H1 (cell line): Measurements from ENCODE around the gene TASP1. TPM values are rescaled to one million over a fixed set of nuclear protein-coding genes. Genes with fewer than 3 reads are reported as not detected.
"Not testable (repeated sequence)": the region's sequence is repeated elsewhere in the genome, so short reads cannot be mapped to it uniquely, and the experiment has no call there.

ENCODE experiments used
- CTCF ChIA-PET: fragments of 300-600 bp; sonication (Branson Sonifier 250); formaldehyde crosslinking; loops from one replicate; lab custom pipeline; 2021; ENCODE audit not compliant: partially characterized antibody; lab: Charles Lee
- POLR2A ChIA-PET: fragments of 300-600 bp; sonication (Branson Sonifier 250); formaldehyde crosslinking; loops from one replicate; lab custom pipeline; 2021; ENCODE audit warnings: inconsistent platforms; ENCODE audit not compliant: partially characterized antibody; lab: Charles Lee
- DNase-seq, 2 experiments: peaks; one replicate each; pipeline versions ENCODE4 v3.0.0 to v3.0.0-alpha.2; 2010 to 2022; ENCODE audit warnings: low spot score in 2 of 2, low read depth in 1 of 2, mixed read lengths in 1 of 2
- FAIRE-seq: peaks from 2 replicates; lab custom pipeline; 2011; peaks lifted over from hg19 to GRCh38; lab: Jason Lieb, UNC
- H2AFZ ChIP-seq: 2 replicates; pipeline ENCODE4 v1.8.1; 2012; ENCODE audit warnings: low read length, inconsistent platforms
- H2AK5ac ChIP-seq: 2 replicates; pipeline ENCODE4 v1.6.1; 2013; ENCODE audit warnings: low read depth, low read length
- H2BK120ac ChIP-seq: replicated peaks from 2 replicates; pipeline ENCODE3; 2013; ENCODE audit warnings: low read depth, low read length, inconsistent platforms
- H2BK12ac ChIP-seq: 2 replicates; pipeline ENCODE4 v1.6.1; 2013; ENCODE audit warnings: low read depth, low read length
- H2BK15ac ChIP-seq: 2 replicates; pipeline ENCODE4 v1.6.1; 2013; ENCODE audit warnings: low read length
- H2BK20ac ChIP-seq: 2 replicates; pipeline ENCODE4 v1.6.1; 2013; ENCODE audit warnings: low read length
- H2BK5ac ChIP-seq: 2 replicates; pipeline ENCODE4 v1.6.1; 2013; ENCODE audit warnings: low read depth, low read length
- H3K14ac ChIP-seq: 2 replicates; pipeline ENCODE4 v1.6.1; 2013; ENCODE audit warnings: inconsistent platforms; ENCODE audit not compliant: insufficient read length
- H3K18ac ChIP-seq: 2 replicates; pipeline ENCODE4 v1.6.1; 2013; ENCODE audit warnings: low read length; ENCODE audit errors: extremely low read depth
- H3K23ac ChIP-seq: 2 replicates; pipeline ENCODE4 v1.6.1; 2013; ENCODE audit warnings: inconsistent platforms; ENCODE audit not compliant: insufficient read length
- H3K23me2 ChIP-seq: 2 replicates; pipeline ENCODE4 v1.6.1; 2013; ENCODE audit warnings: low read depth, low read length
- H3K27ac ChIP-seq: 2 replicates; pipeline ENCODE4 v1.6.1; 2011; ENCODE audit warnings: low read depth, low read length, inconsistent platforms
- H3K27me3 ChIP-seq, 4 experiments: replicated peaks in 1 of 4; 1 replicate in 1 of 4; 2 replicates in 3 of 4; pipeline versions ENCODE4 v1.6.1 to v1.8.1; 2011 to 2013; ENCODE audit warnings: low read length in 3 of 4, mild to moderate bottlenecking in 3 of 4, inconsistent platforms in 2 of 4, mixed read lengths in 2 of 4, moderate library complexity in 1 of 4; ENCODE audit not compliant: control insufficient read depth in 3 of 4, insufficient read depth in 3 of 4; ENCODE audit errors: extremely low read depth in 1 of 4
- H3K36me3 ChIP-seq, 4 experiments: 2 replicates each; pipeline versions ENCODE4 v1.6.1 to v1.8.1; 2011 to 2013; ENCODE audit warnings: mild to moderate bottlenecking in 4 of 4, low read length in 3 of 4, moderate library complexity in 2 of 4, control low read depth in 1 of 4, inconsistent platforms in 1 of 4; ENCODE audit not compliant: insufficient read depth in 4 of 4, control insufficient read depth in 2 of 4
- H3K4ac ChIP-seq: replicated peaks from 2 replicates; pipeline ENCODE3; 2013; ENCODE audit warnings: low read length, low read depth, mixed read lengths, inconsistent platforms; ENCODE audit not compliant: insufficient read length
- H3K4me1 ChIP-seq, 4 experiments: replicated peaks in 1 of 4; 1 replicate in 1 of 4; 2 replicates in 3 of 4; pipeline versions ENCODE4 v1.6.1 to v1.8.1; 2011 to 2013; ENCODE audit warnings: low read length in 3 of 4, inconsistent platforms in 2 of 4, mixed read lengths in 1 of 4; ENCODE audit not compliant: insufficient read depth in 4 of 4, control insufficient read depth in 3 of 4
- H3K4me2 ChIP-seq, 2 experiments: 2 replicates each; pipeline versions ENCODE4 v1.6.1 to v1.8.1; 2011 to 2013; ENCODE audit warnings: low read depth in 2 of 2, low read length in 2 of 2, control low read depth in 1 of 2, inconsistent platforms in 1 of 2, mild to moderate bottlenecking in 1 of 2; ENCODE audit not compliant: insufficient read depth in 1 of 2
- H3K4me3 ChIP-seq, 4 experiments: fragments of 200-600, 300-600 bp in 1 of 4; sonication (generic), shearing (Covaris generic), sonication (Bioruptor Twin) in 1 of 4; 2 replicates each; pipeline versions ENCODE4 v1.5.1 to v1.8.1; 2011 to 2016; ENCODE audit warnings: low read length in 4 of 4, low read depth in 3 of 4, control low read depth in 2 of 4, inconsistent platforms in 2 of 4, mild to moderate bottlenecking in 2 of 4, mixed read lengths in 1 of 4, moderate library complexity in 1 of 4; ENCODE audit not compliant: insufficient read depth in 2 of 4; ENCODE audit errors: extremely low read depth in 1 of 4
- H3K56ac ChIP-seq: replicated peaks from 2 replicates; pipeline ENCODE3; 2013; ENCODE audit warnings: low read depth, mild to moderate bottlenecking, mixed read lengths, low read length, inconsistent platforms; ENCODE audit not compliant: insufficient read length
- H3K79me1 ChIP-seq: 2 replicates; pipeline ENCODE4 v1.6.1; 2013; ENCODE audit warnings: low read depth, low read length, control low read depth
- H3K79me2 ChIP-seq, 2 experiments: 2 replicates each; pipeline versions ENCODE4 v1.6.1 to v1.8.1; 2012 to 2013; ENCODE audit warnings: low read length in 2 of 2, mild to moderate bottlenecking in 2 of 2, inconsistent platforms in 1 of 2; ENCODE audit not compliant: insufficient read depth in 2 of 2, control insufficient read depth in 1 of 2
- H3K9ac ChIP-seq, 4 experiments: replicated peaks in 1 of 4; 1 replicate in 1 of 4; 2 replicates in 3 of 4; pipeline versions ENCODE4 v1.6.1 to v1.8.1; 2011 to 2013; ENCODE audit warnings: low read depth in 3 of 4, low read length in 3 of 4, control low read depth in 2 of 4, mild to moderate bottlenecking in 2 of 4, moderate library complexity in 2 of 4, inconsistent platforms in 1 of 4; ENCODE audit errors: extremely low read depth in 1 of 4
- H3K9me3 ChIP-seq, 2 experiments: 2 replicates each; pipeline versions ENCODE4 v1.6.1 to v1.8.1; 2012 to 2013; ENCODE audit warnings: mild to moderate bottlenecking in 2 of 2, moderate library complexity in 2 of 2, control low read depth in 1 of 2, inconsistent platforms in 1 of 2, low read depth in 1 of 2, low read length in 1 of 2, mixed read lengths in 1 of 2; ENCODE audit not compliant: insufficient read depth in 2 of 2
- H4K20me1 ChIP-seq, 2 experiments: replicated peaks in 1 of 2; 2 replicates each; pipeline versions ENCODE3 to v1.8.1; 2011 to 2013; ENCODE audit warnings: inconsistent platforms in 2 of 2, low read length in 2 of 2, mild to moderate bottlenecking in 1 of 2; ENCODE audit not compliant: insufficient read depth in 2 of 2, control insufficient read depth in 1 of 2
- H4K5ac ChIP-seq: 2 replicates; pipeline ENCODE4 v1.6.1; 2013; ENCODE audit warnings: low read length, low read depth, mixed read lengths, inconsistent platforms; ENCODE audit not compliant: insufficient read length
- H4K8ac ChIP-seq: 2 replicates; pipeline ENCODE4 v1.8.0; 2013; ENCODE audit warnings: mild to moderate bottlenecking, moderate library complexity, low read length, inconsistent platforms; ENCODE audit not compliant: insufficient read depth; ENCODE audit errors: extremely low read depth
- H4K91ac ChIP-seq: replicated peaks from 2 replicates; pipeline ENCODE3; 2013; ENCODE audit warnings: low read length, mixed read lengths, inconsistent platforms; ENCODE audit not compliant: insufficient read length
- WGBS, 2 experiments: shearing (Covaris generic) in 1 of 2; methylation state at CpG; one replicate each; pipeline versions ENCODE4 v1.1.6 to v1.1.7; 2013 to 2015; ENCODE audit warnings: low lambda C conversion rate in 2 of 2, mixed read lengths in 2 of 2, inconsistent platforms in 1 of 2, low coverage in 1 of 2, missing lambda C conversion rate in 1 of 2; ENCODE audit not compliant: insufficient replicate concordance in 2 of 2, insufficient coverage in 1 of 2, insufficient read length in 1 of 2; ENCODE audit errors: extremely low coverage in 1 of 2, missing lambda C conversion rate in 1 of 2; 5-methylcytosine and 5-hydroxymethylcytosine counted together
- polyA plus RNA-seq, 7 experiments: library from polyadenylated mRNA; depleted of rRNA in 3 of 7; stranded (reverse) in 5 of 7; unstranded in 2 of 7; fragments of >200 nt in 5 of 7; fragments of 200-250 nt in 2 of 7; gene quantifications; 1 replicate in 5 of 7; 2 replicates in 1 of 7; 4 replicates in 1 of 7; pipeline versions ENCODE4 v1.2.1 to v1.2.3, GENCODE V29; 2011 to 2013; ENCODE audit warnings: missing spikeins in 2 of 7, mixed read lengths in 2 of 7
- total RNA-seq: library from RNA; stranded (reverse); fragmentation: NEBNext Ultra II Directional; extraction: Animal tissue kit (Norgen Biotek cat#: 25700); gene quantifications from 2 replicates; pipeline ENCODE4 v1.2.1, GENCODE V29; 2021

The TASP1 gene
- total and polyA plus RNA-seq, 2 of the 8 experiments (the other 6 are each of a cell fraction or from before 2014, with no cell fraction given): 4.5 to 10.9 TPM

- H3K79me2 ChIP-seq, FAIRE-seq, POLR2A ChIA-PET, H3K23ac ChIP-seq, H3K9ac ChIP-seq, H2BK120ac ChIP-seq, H4K8ac ChIP-seq, H3K14ac ChIP-seq, H3K4me3 ChIP-seq, H2BK12ac ChIP-seq, H3K4ac ChIP-seq, H3K23me2 ChIP-seq, H3K79me1 ChIP-seq, H3K27me3 ChIP-seq, H3K56ac ChIP-seq, H2AFZ ChIP-seq, H2BK15ac ChIP-seq, DNase-seq, H3K4me2 ChIP-seq, H3K18ac ChIP-seq, H2BK20ac ChIP-seq, H3K36me3 ChIP-seq, H2BK5ac ChIP-seq, H3K4me1 ChIP-seq, H2AK5ac ChIP-seq, H4K91ac ChIP-seq, H3K27ac ChIP-seq, H4K20me1 ChIP-seq, H4K5ac ChIP-seq, CTCF ChIA-PET: not testable (repeated sequence)
- peaks cover 4 to 15% of the 10 kb centered on the region in 2 experiments; a peak in 2 of 4 replicates for H3K9me3 ChIP-seq
- 88% methylated on average over 10 of the region's 11 CpGs; no CpG with 5 or more reads in 1 of the 2 experiments for WGBS, 2 experiments
Measured at GRCh38 chr20:13380497-13381229, 258.1 kb downstream of the TASP1 start.
